NCI-H2227 (cell line): Measurements from ENCODE around the gene ARTN.

Experiments used
- DNase-seq: peaks from one replicate; lab custom pipeline; 2025; ENCODE audit not compliant: unreplicated experiment; lab: John Stamatoyannopoulos, UW

ARTN gene

GRCh38 chr1:43946236-43947060, 12.8 kb downstream of the ARTN start, which contains the start of gene IPO13:
Gene IPO13, plus strand, starts transcription at chr1:43946950. Its CDS starts 651 bp downstream, at chr1:43947601.
- peak; percentile 98 for DNase-seq

GRCh38 chr1:43947061-43947873, 13.7 kb downstream of the ARTN start:
- no peak for DNase-seq

DNA sequence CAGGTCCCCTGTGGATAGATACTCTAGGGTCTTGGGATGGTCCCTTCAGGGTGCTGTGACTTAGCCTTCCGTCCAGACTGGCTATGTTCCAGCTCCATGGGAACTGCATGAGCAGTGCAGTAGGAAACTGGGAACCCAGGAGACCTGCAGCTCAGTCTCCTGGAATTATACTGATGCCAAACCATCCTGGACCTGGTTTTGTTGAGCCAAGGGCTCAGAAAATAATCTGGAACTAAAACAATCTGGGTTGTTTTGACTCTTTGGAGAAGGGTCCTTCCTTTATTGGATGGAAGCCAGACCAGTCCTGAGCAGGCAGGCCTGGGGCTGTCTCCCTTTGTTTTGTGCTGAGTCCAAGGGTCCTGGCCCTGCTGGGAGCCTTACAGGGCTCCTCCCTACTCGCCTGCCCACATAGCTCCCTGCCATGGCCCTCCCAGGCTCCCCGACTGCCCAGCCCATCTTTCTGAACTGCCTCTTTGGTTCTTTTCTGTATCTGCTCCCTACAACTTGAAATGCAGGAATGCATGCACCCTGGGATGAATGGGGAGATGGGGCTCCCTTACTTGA, 14.4 kb downstream of the ARTN start:
- DNase-seq = no peak

- no peak for DNase-seq
Observed at GRCh38 chr1:43949678-43950077, 16.1 kb downstream of the ARTN start.

DNA sequence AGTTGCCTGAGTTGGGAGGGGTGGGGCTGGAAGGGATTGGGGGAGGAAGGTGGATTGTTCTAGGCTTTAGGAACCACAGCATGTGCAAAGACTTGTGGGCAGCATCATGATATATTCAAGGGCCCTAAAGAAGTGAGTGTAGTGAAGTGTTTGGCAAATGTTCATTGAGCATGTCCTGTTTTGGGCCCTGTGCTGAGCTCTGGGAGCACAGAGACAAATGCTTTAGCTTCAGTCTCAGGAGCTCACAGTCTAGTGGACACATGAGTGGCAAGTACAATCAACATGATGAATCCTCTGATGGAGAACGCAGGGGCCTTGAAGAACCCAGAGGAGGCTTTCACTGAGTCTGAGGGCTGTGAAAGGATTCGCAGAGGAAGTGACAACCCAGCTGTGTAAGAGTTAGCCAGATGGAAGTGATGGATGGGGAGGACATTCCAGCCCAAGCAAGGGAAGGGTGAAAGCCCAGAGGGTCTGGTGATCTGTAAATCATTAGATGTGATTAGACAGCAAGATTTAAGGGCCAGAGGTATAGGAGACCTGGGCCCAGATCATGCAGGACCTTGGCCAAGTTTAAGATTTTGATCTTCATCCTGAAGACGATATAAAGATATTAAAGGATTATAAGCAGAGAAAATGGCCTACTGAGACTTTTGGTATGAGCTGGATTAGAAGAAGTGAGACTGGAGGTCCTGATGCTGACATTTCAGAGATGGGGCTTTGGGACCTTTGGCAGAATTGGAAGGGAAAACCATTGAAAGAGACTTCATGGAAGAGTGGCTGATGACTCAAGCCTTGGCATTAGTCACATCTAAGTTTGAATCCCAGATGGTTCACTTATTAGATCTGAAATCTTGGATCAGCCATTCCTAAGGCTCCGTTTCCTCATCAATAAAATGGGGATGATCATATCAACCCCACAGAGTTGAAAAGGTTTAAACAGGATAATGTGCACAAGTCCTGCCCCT, 17.7 kb downstream of the ARTN start:
- DNase-seq = no peak

DNA sequence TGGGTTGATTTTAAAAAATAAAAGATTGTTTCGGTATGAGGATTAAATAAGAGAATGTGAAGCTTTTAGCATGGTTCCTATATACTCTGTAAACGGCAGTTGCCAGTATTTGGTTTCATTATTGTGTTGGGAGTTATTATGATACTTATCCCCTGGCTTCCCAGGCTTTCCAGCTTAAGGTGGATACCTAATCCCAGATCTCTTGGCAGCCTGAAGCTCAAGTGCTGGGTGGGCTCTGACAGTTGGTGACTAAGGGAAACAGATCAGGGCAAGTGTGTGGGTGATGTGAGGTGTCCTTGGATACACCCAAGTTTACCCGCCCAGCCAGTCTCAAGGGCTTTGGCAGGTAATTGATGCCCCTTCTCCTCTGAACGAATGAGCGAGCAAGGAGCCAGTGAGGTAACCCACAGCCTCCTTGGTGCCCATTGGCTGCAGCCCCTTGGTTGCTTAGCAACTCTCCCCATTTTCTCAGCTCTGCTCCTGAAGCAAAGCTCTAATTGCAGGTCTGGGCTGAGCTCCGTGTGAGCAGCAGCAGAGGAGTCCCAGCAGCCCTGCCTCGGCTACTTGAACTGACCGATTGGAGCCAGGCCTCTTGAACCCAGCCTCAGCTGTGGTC, 19.2 kb downstream of the ARTN start:
- DNase-seq = peak; percentile 99

- DNase-seq = peak; percentile 39
Observed at GRCh38 chr1:43953361-43953760, 19.8 kb downstream of the ARTN start.

DNA sequence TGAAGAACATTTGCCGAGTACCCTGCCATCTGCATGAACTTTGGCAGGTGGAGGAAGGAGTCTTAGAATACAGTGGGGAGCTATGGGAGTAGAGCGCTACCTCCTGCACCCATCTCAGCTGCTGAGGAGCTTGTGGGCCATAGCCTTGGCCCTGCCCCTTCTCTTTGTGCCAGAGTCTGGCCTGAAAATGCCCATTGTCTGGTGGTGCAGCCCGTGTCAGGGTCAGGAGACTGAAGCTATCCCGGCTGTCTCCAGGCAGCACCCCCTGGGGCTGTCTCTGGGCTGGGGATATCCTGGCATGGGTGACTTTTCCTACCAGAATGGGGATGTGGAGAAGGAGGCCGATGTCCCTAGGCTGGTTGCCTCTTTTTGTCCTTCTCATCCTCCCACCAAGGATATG, 20.4 kb downstream of the ARTN start:
- DNase-seq = no peak

DNA sequence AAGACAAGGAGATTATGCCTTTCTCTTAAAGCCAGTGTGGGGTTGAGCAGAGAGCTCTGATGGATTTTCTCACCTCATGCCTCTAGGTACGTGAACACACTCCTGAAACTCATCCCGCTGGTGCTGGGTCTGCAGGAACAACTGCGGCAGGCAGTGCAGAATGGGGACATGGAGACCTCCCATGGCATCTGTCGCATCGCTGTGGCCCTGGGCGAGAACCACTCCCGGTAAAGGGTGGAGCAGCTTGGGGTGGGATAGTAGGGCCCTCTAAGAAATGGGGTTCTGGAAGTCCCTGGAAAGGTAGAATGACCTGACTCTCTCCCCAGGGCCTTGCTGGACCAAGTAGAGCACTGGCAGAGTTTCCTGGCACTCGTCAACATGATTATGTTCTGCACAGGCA, 22.6 kb downstream of the ARTN start:
- no peak for DNase-seq

DNA sequence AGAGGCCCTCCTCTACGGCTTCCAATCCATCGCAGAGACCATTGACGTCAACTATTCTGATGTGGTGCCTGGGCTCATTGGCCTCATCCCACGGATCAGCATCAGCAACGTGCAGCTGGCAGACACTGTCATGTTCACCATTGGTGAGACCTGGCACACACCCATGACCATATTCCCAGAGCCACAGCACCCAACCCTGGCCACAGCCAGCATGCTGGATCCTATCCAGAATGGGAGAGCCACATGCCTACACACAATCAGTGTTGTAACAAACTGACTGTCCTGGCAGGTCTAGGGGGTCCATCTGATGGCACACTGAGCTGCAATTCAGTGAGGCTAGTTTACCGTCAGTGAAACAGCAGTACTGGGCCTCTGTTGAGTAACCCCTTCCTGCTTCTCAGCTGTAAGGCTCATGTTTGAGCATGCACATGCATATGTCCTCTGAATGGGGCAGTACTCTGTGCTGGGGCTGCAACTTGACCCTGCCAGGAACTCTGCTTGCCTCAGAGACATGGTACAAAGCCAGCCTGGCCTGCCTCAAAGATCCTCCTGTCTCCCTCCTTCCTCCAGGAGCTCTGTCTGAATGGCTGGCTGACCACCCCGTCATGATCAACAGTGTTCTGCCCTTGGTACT, 23.9 kb downstream of the ARTN start:
- DNase-seq = no peak

DNA sequence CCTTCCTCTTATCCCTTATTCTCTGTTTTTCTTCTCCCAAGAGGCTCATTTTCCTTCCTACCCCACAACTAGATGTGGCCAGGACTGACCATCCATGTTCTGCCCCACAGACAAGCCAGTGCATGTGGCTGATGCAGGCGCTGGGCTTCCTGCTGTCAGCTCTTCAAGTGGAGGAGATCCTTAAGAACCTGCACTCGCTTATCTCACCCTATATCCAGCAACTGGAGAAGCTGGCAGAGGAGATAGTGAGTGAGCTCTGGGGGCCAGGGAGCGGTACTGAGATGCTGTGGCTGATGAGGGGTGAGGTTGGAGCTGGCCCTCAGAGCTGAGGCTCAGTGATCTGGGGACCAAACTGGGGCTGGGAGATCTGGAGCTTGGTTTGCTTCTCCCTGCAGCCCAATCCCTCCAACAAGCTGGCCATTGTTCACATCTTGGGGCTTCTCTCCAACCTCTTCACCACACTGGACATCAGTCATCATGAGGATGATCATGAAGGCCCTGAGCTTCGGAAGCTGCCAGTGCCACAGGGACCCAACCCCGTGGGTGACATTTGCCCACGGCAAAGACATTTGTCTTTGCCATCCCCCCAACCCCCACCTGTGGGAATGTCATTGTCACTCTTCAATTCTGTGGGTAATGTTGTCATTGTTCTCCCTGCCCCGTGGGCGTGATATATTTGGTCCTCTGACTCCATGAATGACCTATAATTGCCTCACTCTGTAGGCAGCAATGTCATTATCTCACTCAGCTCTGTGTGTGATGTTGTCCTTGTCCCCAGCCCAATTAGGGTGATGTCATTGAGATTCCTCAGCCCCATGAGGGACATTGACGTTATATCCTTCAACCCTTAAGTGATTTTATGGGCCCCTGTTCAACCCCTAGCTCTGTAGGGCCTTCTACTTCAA, 25.0 kb downstream of the ARTN start:
- peak; percentile 12 for DNase-seq

- DNase-seq = no peak
Observed at GRCh38 chr1:43960798-43961197, 27.2 kb downstream of the ARTN start.

- DNase-seq = no peak
Observed at GRCh38 chr1:43961692-43962091, 28.1 kb downstream of the ARTN start.

GRCh38 chr1:43962324-43962723, 28.7 kb downstream of the ARTN start:
- DNase-seq = no peak

DNA sequence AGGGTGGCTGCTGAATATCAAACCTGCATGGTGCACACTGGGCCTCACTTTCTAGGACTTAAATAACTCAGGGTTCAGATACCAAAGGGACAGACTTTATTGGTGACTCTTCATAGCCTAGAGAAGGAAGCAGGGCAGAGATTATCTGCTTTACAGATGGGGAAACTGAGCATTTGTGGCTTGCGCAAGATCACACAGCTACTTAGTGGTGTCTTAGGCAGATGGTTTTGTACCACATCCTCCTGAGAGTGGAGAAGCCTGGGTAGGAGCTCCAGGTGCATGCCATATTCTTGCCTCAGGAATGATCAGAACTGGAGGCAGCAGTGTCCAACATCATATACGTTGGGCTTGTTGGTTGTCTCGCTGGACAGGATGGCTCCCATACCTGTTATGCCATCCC, 29.4 kb downstream of the ARTN start:
- DNase-seq = no peak

GRCh38 chr1:43963890-43964289, 30.3 kb downstream of the ARTN start:
- no peak for DNase-seq

GRCh38 chr1:43965316-43965715, 31.7 kb downstream of the ARTN start:
- DNase-seq = no peak

GRCh38 chr1:43968348-43968948, 34.8 kb downstream of the ARTN start:
- no peak for DNase-seq

DNA sequence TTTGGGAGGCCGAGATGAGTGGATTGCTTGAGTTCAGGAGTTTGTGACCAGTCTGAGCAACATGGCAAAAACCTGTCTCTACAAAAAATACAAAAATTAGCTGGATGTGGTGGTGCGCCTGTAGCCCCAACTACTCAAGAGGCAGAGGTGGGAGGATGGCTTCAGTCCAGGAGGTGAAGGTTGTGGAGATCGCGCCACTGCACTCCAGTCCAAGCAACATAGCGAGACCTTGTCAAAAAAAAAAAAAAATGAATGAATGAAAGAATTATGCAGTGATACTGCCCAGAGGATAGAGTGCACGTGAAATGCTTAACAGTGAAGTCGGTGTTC, 35.8 kb downstream of the ARTN start:
- DNase-seq = no peak
